Kidney epithelial cell (primary cell): ENCODE measurements around the gene NT5M. TPM values are rescaled to one million over a fixed set of nuclear protein-coding genes. Genes with fewer than 3 reads are reported as not detected.

Source experiments
- DNase-seq: peaks from one replicate; pipeline ENCODE4 v3.0.0-alpha.2; 2010; ENCODE audit warnings: low read depth
- H3K27me3 ChIP-seq: 2 replicates; pipeline ENCODE4 v1.6.0; 2011; ENCODE audit warnings: low read length; ENCODE audit not compliant: control insufficient read depth, insufficient read depth
- H3K36me3 ChIP-seq: 2 replicates; pipeline ENCODE4 v1.5.1; 2011; ENCODE audit warnings: low read length; ENCODE audit not compliant: control insufficient read depth, insufficient read depth
- H3K4me3 ChIP-seq: 2 replicates; pipeline ENCODE4 v1.5.1; 2011; ENCODE audit warnings: low read depth, mild to moderate bottlenecking, control low read depth, low read length
- total RNA-seq: library from RNA; depleted of rRNA; stranded (reverse); fragments of >200 nt; gene quantifications from 2 replicates; pipeline ENCODE4 v1.2.3, GENCODE V29; 2015
- TF ChIP-seq, protein P1 (sequence below): IDR thresholded peaks from 2 replicates; pipeline ENCODE4 v1.5.1; 2011; ENCODE audit warnings: mild to moderate bottlenecking, moderate library complexity, low read length, control low read depth, inconsistent platforms; ENCODE audit not compliant: insufficient read depth, poor library complexity, severe bottlenecking

Gene NT5M
- total RNA-seq, 1 donor from 2014 or later, result 4.9 TPM

GRCh38 chr17:17394494-17394893, 91.3 kb downstream of the NT5M start:
- DNase-seq, result no peak
- Histone ChIP-seq H3K27me3 (peaks cover 3% of the 10 kb centered on the region), H3K36me3 (no peaks in the 10 kb centered on the region), H3K4me3 (no peak overlapping the region)
- TF ChIP-seq, protein P1, sequence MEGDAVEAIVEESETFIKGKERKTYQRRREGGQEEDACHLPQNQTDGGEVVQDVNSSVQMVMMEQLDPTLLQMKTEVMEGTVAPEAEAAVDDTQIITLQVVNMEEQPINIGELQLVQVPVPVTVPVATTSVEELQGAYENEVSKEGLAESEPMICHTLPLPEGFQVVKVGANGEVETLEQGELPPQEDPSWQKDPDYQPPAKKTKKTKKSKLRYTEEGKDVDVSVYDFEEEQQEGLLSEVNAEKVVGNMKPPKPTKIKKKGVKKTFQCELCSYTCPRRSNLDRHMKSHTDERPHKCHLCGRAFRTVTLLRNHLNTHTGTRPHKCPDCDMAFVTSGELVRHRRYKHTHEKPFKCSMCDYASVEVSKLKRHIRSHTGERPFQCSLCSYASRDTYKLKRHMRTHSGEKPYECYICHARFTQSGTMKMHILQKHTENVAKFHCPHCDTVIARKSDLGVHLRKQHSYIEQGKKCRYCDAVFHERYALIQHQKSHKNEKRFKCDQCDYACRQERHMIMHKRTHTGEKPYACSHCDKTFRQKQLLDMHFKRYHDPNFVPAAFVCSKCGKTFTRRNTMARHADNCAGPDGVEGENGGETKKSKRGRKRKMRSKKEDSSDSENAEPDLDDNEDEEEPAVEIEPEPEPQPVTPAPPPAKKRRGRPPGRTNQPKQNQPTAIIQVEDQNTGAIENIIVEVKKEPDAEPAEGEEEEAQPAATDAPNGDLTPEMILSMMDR, result no peak

- TF ChIP-seq, protein P1, result no peak
- H3K27me3 ChIP-seq, result peaks cover 3% of the 10 kb centered on the region
- H3K4me3 ChIP-seq, result no peak overlapping the region
- H3K36me3 ChIP-seq, result no peaks in the 10 kb centered on the region
- no peak for DNase-seq
Observed at GRCh38 chr17:17395246-17395802, 92.2 kb downstream of the NT5M start.

DNA sequence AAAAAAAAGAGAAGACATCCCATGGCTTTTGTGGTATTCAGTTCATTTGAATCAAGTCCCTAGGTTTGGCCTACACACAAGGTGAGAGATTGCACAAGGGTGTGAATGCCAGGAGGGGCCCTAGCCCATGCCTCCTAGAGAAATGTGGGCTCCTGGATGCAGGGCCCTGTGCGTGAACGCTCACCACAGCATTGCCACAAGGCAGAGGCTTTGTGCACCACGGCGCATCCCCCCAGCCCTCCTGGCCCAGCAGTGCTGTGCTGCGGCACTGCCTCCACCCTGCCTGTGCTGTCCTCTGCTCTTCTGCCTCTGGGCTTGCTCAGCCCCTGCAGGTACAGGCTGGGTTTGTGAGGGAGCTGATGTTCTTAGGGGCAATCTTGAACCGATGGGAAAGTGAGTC, 92.7 kb downstream of the NT5M start:
- DNase-seq, result no peak
- Histone ChIP-seq H3K36me3 (no peaks in the 10 kb centered on the region), H3K27me3 (peaks cover 3% of the 10 kb centered on the region), H3K4me3 (no peak overlapping the region)
- TF ChIP-seq, protein P1, result no peak

Other genes starting within 250 kb of the NT5M start
- gene PLD6, start 97.0 kb upstream of the NT5M start, total RNA-seq, result 4.8 and 9.7 TPM in 2 replicates
- 57.6 and 61.0 TPM in 2 replicates for gene FLCN, start 66.2 kb upstream of the NT5M start, total RNA-seq
- gene COPS3, start 22.1 kb upstream of the NT5M start, total RNA-seq, result 66.6 and 68.5 TPM in 2 replicates
- gene MED9, start 173.6 kb downstream of the NT5M start, total RNA-seq, result 11.9 and 16.8 TPM in 2 replicates
- gene RASD1, start 193.0 kb downstream of the NT5M start, total RNA-seq, result 0.17 and 0.21 TPM in 2 replicates